Stimulated activated CD4-positive, alpha-beta T cell treated with anti-CD3 and anti-CD28 coated beads, Interleukin-1b, Interleukin-23, amount 100 ng/mL, for 1 hour (primary cell): ENCODE measurements around the gene SETD3.

ENCODE experiments used
- DNase-seq, 2 donors: peaks; one replicate each; pipeline ENCODE4 v3.0.0-alpha.2; 2020; ENCODE audit warnings: low read depth in 2 of 2

Gene SETD3

GRCh38 chr14:99460793-99461192, 19.9 kb downstream of the SETD3 start:
- no peak for DNase-seq

GRCh38 chr14:99459481-99460100, 21.1 kb downstream of the SETD3 start:
- DNase-seq, result no peak

GRCh38 chr14:99454246-99454645, 26.4 kb downstream of the SETD3 start:
- no peak for DNase-seq

GRCh38 chr14:99452968-99453367, 27.7 kb downstream of the SETD3 start:
- no peak for DNase-seq

GRCh38 chr14:99451234-99451633, 29.4 kb downstream of the SETD3 start:
- DNase-seq, result no peak

- no peak for DNase-seq
Measured at GRCh38 chr14:99450266-99450665, 30.4 kb downstream of the SETD3 start.

- DNase-seq, result no peak
Measured at GRCh38 chr14:99447739-99448138, 32.9 kb downstream of the SETD3 start.

- no peak for DNase-seq
Measured at GRCh38 chr14:99445931-99446330, 34.7 kb downstream of the SETD3 start.

- DNase-seq, result no peak
Measured at GRCh38 chr14:99441918-99442317, 38.7 kb downstream of the SETD3 start.

GRCh38 chr14:99441157-99441870, 39.3 kb downstream of the SETD3 start:
- no peak for DNase-seq

- DNase-seq, result no peak
Measured at GRCh38 chr14:99440278-99440677, 40.4 kb downstream of the SETD3 start.

GRCh38 chr14:99437706-99438105, 43.0 kb downstream of the SETD3 start:
- DNase-seq, result no peak

- no peak for DNase-seq
Measured at GRCh38 chr14:99436247-99437180, 44.1 kb downstream of the SETD3 start.

GRCh38 chr14:99435327-99435726, 45.3 kb downstream of the SETD3 start:
- no peak for DNase-seq

GRCh38 chr14:99432485-99432884, 48.2 kb downstream of the SETD3 start:
- DNase-seq, result no peak

GRCh38 chr14:99431986-99432385, 48.7 kb downstream of the SETD3 start:
- DNase-seq, result no peak

- DNase-seq, result no peak
Measured at GRCh38 chr14:99430491-99430890, 50.2 kb downstream of the SETD3 start.

- no peak for DNase-seq
Measured at GRCh38 chr14:99427632-99428300, 52.9 kb downstream of the SETD3 start.

GRCh38 chr14:99426813-99427346, 53.8 kb downstream of the SETD3 start:
- DNase-seq, result no peak

GRCh38 chr14:99426265-99426664, 54.4 kb downstream of the SETD3 start:
- DNase-seq, result no peak

GRCh38 chr14:99425272-99425681, 55.4 kb downstream of the SETD3 start:
- no peak for DNase-seq
